Transverse colon (tissue), 4 donors: ENCODE data around the gene TPM1. TPM values are rescaled to one million over a fixed set of nuclear protein-coding genes. Genes with fewer than 3 reads are reported as not detected.
A peak's percentile ranks its signal among the peaks of the same experiment; 100 is the strongest.

Experiments used
- DNase-seq: peaks from one replicate; pipeline ENCODE4 v3.0.0-alpha.2; 2019
- H3K27ac ChIP-seq, 4 donors: fragments of 200-600 bp; sonication (generic); 2 replicates each; pipeline ENCODE4 v1.5.1; 2016 to 2018; ENCODE audit warnings: inconsistent platforms in 4 of 4
- H3K27me3 ChIP-seq: fragments of 200-600 bp; sonication (generic); 2 replicates; pipeline ENCODE4 v1.5.1; 2017; ENCODE audit warnings: inconsistent platforms
- H3K36me3 ChIP-seq, 4 donors: fragments of 200-600 bp; sonication (generic); 2 replicates each; pipeline ENCODE4 v1.5.1; 2017 to 2019; ENCODE audit warnings: inconsistent platforms in 4 of 4
- H3K4me1 ChIP-seq, 4 donors: fragments of 200-600 bp; sonication (generic); 2 replicates each; pipeline ENCODE4 v1.5.1; 2017 to 2020; ENCODE audit warnings: inconsistent platforms in 4 of 4
- H3K4me3 ChIP-seq, 4 donors: fragments of 200-600 bp; sonication (generic); 1 replicate in 1 of 4; 2 replicates in 3 of 4; pipeline versions ENCODE4 v1.5.1 to v1.6.1; 2017 to 2019; ENCODE audit warnings: inconsistent platforms in 4 of 4
- H3K9me3 ChIP-seq, 2 donors: fragments of 200-600 bp; sonication (generic); 2 replicates each; pipeline ENCODE4 v1.5.1; 2017 to 2019; ENCODE audit warnings: inconsistent platforms in 2 of 2
- EP300 ChIP-seq: sonication (generic); formaldehyde crosslinking; IDR thresholded peaks from one replicate; pipeline ENCODE4 v1.6.1; 2017; ENCODE audit warnings: antibody characterized with exemption, low read depth
- POLR2A ChIP-seq: fragments of 450-650 bp; IDR thresholded peaks from one replicate; pipeline ENCODE4 v1.6.1; 2016; ENCODE audit warnings: antibody characterized with exemption, mild to moderate bottlenecking, moderate library complexity
- POLR2AphosphoS5 ChIP-seq, 3 donors: sonication (generic); formaldehyde crosslinking; IDR thresholded peaks; one replicate each; pipeline ENCODE4 v1.6.1; 2016; ENCODE audit warnings: antibody characterized with exemption in 3 of 3
- WGBS, 2 donors: methylation state at CpG; one replicate each; pipeline ENCODE4 v1.1.5; 2018; ENCODE audit warnings: low coverage in 1 of 2; 5-methylcytosine and 5-hydroxymethylcytosine counted together
- in situ Hi-C, 4 donors: fragments of 200-750 bp; cut with MboI; loops; one replicate each; pipeline versions ENCODE4 v1.15.0 to v1.15.1; 2017; ENCODE audit warnings: low sequenced_read_pairs in 3 of 4, low pct_ligation_motif_present in 1 of 4, low pct_unique_long_range_greater_than_20kb in 1 of 4
- intact Hi-C: fragments of 100-400 bp; cut with DNase I; formaldehyde crosslinking; loops from one replicate; pipeline ENCODE4 v1.15.1; 2023; ENCODE audit warnings: low total_unique reads
- total RNA-seq, 4 donors: library from RNA; depleted of rRNA; stranded (reverse); fragments of >200 nt; gene quantifications; one replicate each; pipeline ENCODE4 v1.1.0, GENCODE V29; 2016
- TF ChIP-seq, protein P1 (sequence below), 5 experiments: fragments of 200-600 bp in 3 of 5; fragments of 450-650 bp in 2 of 5; sonication (generic) in 3 of 5; IDR thresholded peaks; 1 replicate in 2 of 5; 2 replicates in 3 of 5; pipeline ENCODE4 v1.5.1; 2016 to 2017; ENCODE audit warnings: antibody characterized with exemption in 5 of 5, inconsistent platforms in 3 of 5, mild to moderate bottlenecking in 2 of 5, moderate library complexity in 1 of 5

TPM1 gene
- total RNA-seq, 4 donors from 2014 or later: 775 to 2,480 (median 1,140) TPM

DNA sequence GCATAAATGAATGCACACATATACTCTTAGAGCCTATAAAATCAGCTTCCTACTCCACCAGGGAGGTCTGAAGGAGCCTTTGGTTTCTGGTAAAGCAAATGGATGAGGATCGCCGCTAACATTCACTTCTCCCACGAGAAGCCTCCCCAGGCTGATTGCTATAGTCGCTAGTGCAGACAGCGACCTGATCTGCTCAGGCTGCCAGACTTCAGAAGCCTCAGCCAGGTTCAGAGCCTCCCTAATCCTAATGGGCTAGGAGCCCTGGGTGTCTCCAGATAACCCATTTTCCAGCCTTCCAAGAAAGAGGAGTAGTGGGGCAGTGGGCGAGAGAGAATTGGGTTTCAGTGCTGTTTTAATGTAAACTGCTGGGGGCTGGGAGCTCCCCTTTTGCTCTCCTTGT is 35.4 kb downstream of the TPM1 start:
- no peak overlapping the region for H3K4me3 ChIP-seq
- 70 to 87% methylated on average over 3 to 6 of the region's 6 CpGs for WGBS, 2 donors
- no peak overlapping the region for H3K27ac ChIP-seq
- in situ Hi-C loops: no loop called here
- no peaks in the 10 kb centered on the region for H3K27me3 ChIP-seq
- peaks cover 0 to 21% (median 12%) of the 10 kb centered on the region in 4 donors for H3K4me1 ChIP-seq
- H3K9me3 ChIP-seq: no peaks in the 10 kb centered on the region
- no peak for DNase-seq
- TF ChIP-seq POLR2A: no peak
- TF ChIP-seq EP300: no peak
- TF ChIP-seq, protein P1, sequence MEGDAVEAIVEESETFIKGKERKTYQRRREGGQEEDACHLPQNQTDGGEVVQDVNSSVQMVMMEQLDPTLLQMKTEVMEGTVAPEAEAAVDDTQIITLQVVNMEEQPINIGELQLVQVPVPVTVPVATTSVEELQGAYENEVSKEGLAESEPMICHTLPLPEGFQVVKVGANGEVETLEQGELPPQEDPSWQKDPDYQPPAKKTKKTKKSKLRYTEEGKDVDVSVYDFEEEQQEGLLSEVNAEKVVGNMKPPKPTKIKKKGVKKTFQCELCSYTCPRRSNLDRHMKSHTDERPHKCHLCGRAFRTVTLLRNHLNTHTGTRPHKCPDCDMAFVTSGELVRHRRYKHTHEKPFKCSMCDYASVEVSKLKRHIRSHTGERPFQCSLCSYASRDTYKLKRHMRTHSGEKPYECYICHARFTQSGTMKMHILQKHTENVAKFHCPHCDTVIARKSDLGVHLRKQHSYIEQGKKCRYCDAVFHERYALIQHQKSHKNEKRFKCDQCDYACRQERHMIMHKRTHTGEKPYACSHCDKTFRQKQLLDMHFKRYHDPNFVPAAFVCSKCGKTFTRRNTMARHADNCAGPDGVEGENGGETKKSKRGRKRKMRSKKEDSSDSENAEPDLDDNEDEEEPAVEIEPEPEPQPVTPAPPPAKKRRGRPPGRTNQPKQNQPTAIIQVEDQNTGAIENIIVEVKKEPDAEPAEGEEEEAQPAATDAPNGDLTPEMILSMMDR (IDR thresholded peaks at IDR 0.05): no peak
- no peak for TF ChIP-seq POLR2AphosphoS5 (IDR thresholded peaks at IDR 0.05)
- intact Hi-C loops: no loop called here
- H3K36me3 ChIP-seq: no peaks in the 10 kb centered on the region

DNA sequence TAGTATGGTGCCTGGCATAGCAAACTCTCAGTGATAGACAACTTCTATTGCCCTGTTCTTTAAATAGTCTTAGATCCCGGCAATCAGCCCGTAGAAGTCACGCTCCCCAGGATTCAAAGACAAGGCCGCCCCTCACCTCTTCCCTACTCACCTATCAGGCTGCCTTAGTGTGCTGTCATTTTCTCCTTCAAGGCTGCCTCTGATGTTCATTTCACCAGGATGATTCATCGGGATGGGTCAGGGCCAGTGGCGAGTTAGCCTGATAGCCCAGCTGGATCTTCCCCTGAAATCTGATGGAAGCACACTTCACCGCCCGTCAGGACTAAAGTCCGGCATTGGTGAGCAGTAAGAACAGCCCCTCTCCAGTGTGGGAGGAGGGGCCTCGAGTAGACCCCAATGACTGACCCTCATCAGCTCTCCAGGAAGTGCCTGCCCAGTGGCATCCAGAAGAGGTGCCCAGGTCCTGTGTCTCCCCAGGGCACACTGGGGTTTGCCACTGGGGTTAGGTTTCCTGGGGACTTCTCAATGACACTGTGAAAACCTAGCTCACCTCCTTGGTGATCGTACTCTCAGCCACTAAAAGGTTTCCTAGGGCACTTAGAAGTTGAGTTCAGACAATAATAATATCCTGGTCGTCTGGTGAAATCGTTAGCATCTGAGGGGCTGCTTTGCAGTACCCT is 37.5 kb downstream of the TPM1 start:
- Histone ChIP-seq H3K27me3 (no peaks in the 10 kb centered on the region), H3K4me3 (no peak overlapping the region), H3K4me1 (peaks cover 2 to 11% (median 9%) of the 10 kb centered on the region in 4 donors), H3K27ac (peak overlapping the region in 1 of 4 donors; percentile 22), H3K36me3 (no peaks in the 10 kb centered on the region), H3K9me3 (no peaks in the 10 kb centered on the region)
- DNase-seq: no peak
- intact Hi-C loops: no loop called here
- in situ Hi-C loops: loop anchor here in 3 of 4 donors (10.0 kb wide), 2 partner anchors 235 to 295 kb away; no protein-coding TSS in a partner anchor
- TF ChIP-seq POLR2AphosphoS5 (IDR thresholded peaks at IDR 0.05): no peak
- WGBS, 2 donors: 81 to 93% methylated on average over 3 to 13 of the region's 13 CpGs

DNA sequence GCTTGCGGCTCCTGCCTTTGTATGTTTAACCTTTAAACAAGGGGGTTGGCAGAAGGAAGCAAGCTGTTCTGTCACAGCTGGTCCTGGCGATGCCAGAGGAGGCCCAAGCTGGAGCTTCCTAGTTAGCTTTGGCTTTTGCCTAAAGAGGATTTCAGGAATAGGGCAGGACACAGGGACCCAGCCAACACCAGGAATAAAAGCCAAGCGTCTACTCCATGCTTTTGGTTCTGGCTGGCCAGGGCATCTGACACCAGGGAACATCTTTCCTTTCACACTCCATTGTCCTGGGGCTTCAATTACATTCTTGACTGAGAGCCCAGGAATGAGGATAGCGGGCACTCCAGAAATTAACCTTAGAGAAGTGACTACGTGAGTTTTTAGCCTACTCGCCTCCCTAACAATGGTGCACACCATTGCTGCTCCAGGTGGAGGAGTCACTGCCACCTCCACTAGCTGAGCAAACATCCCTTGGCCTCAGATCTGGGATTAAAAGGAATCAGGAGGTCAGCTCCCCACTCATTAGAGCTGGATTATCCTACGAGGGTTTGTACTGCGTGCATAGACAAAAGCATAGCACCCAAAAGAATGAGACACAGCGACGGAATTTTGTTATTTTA is 38.2 kb downstream of the TPM1 start:
- peak overlapping the region in 1 of 4 donors; percentile 22 for H3K27ac ChIP-seq
- H3K36me3 ChIP-seq: no peaks in the 10 kb centered on the region
- in situ Hi-C loops: loop anchor here in 3 of 4 donors (10.0 kb wide), 2 partner anchors 236 to 296 kb away; no protein-coding TSS in a partner anchor
- H3K4me1 ChIP-seq: peaks cover 2 to 8% (median 4%) of the 10 kb centered on the region in 4 donors
- no peaks in the 10 kb centered on the region for H3K27me3 ChIP-seq
- intact Hi-C loops: no loop called here
- WGBS, 2 donors: 88 to 89% methylated on average over 7 to 10 of the region's 10 CpGs
- TF ChIP-seq, protein P1 (IDR thresholded peaks at IDR 0.05): no peak
- TF ChIP-seq EP300 (no peak), POLR2AphosphoS5 (IDR thresholded peaks at IDR 0.05) (no peak), POLR2A (no peak)
- DNase-seq: no peak
- H3K4me3 ChIP-seq: no peak overlapping the region
- H3K9me3 ChIP-seq: no peaks in the 10 kb centered on the region

DNA sequence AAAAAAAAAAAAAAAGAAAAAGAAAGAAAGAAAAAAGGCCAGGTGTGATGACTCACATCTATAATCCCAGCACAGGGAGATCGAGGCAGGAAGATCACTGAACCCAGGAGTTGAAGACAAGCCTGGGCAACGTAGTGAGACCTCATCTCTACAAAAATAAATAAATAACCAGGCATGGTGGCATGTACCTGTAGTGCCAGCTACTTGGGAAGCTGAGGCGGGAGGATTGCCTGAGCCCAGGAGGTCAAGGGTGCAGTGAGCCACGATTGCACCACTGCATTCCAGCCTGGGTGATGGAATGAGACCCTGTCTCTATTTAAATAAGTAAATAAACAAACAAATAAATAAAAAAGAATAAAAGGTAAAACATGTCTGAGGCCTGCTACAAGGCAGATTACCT is 39.8 kb downstream of the TPM1 start:
- no peaks in the 10 kb centered on the region for H3K36me3 ChIP-seq
- no peak for DNase-seq
- H3K4me3 ChIP-seq: no peak overlapping the region
- 61 to 75% methylated on average over 3 to 4 of the region's 4 CpGs for WGBS, 2 donors
- H3K27me3 ChIP-seq: no peaks in the 10 kb centered on the region
- no peaks in the 10 kb centered on the region for H3K9me3 ChIP-seq
- H3K4me1 ChIP-seq: peaks cover 0 to 5% (median 1%) of the 10 kb centered on the region in 4 donors
- in situ Hi-C loops: loop anchor here in 3 of 4 donors (10.0 kb wide), 2 partner anchors 238 to 298 kb away; no protein-coding TSS in a partner anchor
- H3K27ac ChIP-seq: peak overlapping the region in 1 of 4 donors; percentile 46
- intact Hi-C loops: no loop called here
- TF ChIP-seq POLR2AphosphoS5 (IDR thresholded peaks at IDR 0.05) (no peak), EP300 (no peak), POLR2A (no peak)
- TF ChIP-seq, protein P1 (IDR thresholded peaks at IDR 0.05): no peak
